AG20443 (cell line): Measurements from ENCODE around the gene PDLIM1.

Source experiments
- DNase-seq: peaks from one replicate; pipeline ENCODE4 v3.0.0; 2012; ENCODE audit warnings: low spot score, mixed read lengths

PDLIM1 gene

DNA sequence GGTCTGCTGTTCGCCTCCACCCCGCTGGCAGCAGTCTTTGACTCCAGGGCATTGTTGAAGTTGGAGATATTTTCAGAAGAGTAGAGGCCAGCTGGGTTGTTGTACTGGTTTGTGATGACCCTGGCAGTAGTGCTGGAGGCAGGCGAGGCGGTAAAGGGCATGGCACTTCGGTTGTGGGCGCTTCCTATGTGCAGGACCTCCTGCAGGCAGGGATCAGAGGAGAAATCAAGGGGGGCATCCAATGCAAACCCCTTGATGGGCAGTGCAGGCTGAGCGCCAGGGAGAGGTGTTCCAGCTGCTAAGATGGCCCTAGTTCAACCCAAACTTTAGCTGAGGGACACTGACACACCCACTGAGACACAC is 27.0 kb downstream of the PDLIM1 start:
- no peak for DNase-seq

DNA sequence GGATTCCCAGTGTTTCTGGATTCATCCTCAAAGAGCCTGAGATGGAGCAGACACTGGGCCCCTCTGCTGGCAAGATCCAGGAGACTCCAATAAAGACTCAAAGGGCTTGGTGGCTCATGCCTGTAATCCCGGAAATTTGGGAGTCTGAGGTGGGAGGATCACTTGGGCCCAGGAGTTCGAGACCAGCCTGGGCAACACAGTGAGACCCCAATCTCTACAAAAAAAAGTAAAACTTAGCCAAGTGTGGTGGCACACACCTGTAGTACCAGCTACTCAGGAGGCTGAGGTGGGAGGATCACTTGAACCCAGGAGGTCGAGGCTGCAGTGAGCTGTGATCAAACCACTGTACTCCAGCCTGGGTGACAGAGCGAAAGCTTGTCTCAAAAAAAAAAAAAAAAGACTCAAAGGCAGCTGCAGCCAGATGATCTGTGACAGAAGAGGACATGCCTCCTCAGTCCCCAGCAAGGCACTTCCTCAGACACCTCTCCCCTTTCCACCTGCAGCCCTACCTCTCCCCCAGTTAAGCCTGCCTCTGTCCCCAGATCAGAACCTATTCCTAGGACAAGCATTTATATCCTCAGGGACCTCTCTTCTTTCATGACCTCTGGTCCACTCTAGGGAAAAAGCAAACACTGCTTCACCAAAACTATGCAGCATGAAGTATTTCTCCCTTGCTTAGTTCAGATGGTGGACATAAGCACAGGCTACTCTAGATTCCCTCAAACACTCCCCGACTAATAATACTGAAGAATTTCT is 27.9 kb downstream of the PDLIM1 start:
- DNase-seq = no peak

DNA sequence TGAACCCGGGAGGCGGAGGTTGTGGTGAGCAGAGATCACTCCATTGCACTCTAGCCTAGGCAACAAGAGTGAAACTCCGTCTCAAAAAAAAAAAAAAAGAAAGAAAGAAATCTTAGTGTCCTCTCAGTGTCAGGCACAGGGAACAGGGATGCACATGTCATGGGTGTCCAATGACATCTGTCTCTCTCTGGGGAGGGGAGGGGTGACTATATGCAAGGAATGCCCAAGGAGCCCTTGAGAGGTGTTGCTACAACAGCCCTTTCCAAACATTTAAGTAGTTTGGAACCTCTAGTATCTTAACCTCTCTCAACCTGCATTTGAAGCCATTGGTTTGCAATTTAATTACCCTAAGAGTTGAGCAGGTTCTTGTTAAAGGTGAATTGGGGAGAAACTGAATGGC is 28.9 kb downstream of the PDLIM1 start:
- no peak for DNase-seq

DNA sequence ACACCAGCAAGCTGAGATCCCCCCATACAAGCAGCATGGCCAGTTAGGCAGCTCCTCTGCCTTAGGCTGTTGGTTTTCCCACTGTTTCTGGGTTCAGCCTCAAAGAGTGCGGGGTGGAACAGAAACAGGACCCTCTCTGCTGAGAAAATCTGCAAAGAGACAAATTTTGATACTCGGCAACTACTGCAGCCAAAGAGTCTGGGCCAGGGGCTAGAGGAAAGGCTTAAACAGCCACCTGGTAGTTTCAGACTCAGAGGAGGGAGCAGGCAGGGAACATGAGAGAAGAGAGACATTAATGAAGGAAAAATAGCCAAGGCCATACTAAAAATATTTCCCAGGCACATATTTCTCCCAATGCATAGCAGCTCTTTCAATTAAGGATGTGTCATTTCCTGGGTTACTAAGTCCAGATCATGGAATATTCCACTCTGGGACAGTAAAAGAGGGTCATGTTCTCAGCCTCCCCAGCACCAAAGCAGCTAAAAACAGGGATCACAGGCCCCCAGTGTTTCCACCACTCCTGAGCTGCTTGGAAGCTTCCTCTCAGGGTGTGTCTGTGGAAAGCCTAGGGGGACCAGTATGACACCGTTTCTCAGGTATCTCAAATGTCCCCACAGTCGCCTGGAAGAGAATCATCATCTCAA is 29.8 kb downstream of the PDLIM1 start:
- DNase-seq = no peak

DNA sequence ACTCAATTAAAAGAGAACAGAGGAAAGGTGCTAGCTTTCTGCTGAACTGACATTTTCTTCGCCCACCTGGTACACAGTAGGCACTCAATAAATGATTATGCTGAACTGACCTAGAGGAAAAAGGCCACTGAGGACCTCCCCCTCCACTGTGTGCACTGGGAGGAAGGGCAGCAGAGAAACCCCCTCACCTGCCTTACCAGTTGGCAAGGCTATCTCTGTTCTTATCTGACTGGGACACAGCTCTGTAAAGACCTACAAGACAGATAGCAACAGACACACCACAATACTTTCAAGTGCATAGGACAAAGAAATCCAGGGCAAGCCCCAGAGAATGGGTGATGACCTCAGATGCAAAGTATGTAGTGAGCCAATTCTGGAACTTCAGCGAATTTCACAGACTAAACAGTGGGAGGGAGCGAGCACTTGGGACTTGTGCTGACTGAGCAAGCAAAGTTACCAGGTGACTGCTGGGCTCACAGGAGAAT is 30.4 kb downstream of the PDLIM1 start:
- peak; percentile 88 for DNase-seq

DNA sequence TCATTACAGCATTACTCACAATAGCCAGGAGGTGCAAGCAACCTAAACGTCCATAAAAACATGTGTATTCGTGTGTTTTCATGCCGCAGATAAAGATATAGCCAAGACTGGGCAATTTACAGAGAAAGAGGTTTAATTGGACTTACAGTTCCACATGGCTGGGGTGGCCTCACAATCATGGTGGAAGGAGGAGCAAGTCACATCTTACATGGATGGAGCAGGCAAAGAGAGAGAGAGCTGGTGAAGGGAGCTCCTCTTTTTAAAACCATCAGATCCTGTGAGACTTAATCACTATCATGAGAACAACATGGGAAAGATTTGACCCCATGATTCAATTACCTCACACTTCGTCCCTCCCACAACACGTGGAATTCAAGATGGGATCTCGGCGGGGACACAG is 33.0 kb downstream of the PDLIM1 start:
- no peak for DNase-seq

DNA sequence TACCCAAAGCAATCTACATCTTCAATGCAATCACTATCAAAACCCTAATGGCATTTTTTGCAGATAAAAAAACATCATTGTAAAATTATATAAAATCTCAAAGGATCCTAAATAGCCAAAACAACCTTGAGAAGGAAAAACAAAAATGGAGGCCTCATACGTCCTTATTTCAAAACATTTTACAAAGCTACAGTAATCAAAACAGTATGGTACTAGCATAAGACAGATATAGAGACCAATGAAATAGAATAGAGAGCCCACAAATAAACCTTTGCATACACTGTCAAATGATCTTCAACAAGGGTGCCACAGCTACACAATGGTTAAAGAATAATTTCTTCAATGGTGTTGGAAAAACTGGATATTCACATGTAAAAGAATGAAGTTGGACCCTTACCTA is 34.5 kb downstream of the PDLIM1 start:
- DNase-seq = no peak

DNA sequence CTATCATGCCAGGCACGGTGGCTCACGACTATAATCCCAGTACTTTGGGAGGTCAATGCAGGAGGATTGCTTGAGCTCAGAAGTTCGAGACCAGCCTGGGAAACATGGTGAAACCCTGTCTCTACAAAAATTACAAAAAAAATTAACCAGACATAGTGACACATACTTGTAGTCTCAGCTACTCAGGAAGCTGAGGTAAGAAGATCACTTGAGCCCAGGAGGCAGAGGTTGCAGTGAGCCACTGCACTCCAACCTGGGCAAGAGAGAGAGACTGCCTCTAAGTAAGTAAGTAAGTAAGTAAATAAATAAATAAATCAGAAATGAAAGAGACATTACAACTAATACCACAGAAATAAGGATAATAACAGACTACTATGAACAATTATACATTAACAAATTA is 36.2 kb downstream of the PDLIM1 start:
- DNase-seq = no peak

DNA sequence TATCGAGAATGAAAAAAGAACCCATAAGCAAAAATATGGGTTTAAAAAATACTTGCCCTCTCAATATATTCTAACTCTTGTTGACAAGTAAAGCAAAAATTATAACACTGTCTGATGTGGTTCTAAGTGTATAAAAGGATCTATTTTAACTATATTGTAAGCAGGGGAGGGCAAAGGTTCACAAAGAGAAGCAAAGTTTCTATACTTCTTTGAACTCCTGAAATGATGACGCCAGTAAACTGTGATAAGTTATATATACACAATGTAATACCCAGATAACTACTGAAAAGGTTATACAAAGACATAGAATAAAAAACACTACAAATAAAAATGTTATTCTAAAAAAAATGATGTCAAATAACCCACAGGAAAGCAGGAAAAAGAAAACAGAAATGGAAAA is 37.1 kb downstream of the PDLIM1 start:
- DNase-seq = no peak

DNA sequence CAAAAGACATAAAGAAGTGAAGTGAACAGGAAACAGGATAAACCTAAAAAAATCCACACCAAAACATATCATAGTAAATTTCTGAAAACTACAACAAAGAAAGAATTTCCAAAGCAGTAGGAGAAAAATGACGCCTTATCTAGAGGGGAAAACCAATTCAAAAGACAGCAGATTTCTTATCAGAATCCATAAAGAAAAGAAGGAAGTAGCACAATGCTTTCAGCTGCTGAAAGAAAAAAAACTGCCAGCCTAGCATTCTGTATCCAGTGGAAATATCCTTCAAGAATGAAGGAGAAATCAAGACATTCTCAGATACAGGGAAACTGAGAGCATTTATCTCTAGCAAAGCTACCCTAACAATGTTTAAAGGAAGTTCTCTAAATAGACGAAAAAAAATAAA is 37.8 kb downstream of the PDLIM1 start:
- no peak for DNase-seq

DNA sequence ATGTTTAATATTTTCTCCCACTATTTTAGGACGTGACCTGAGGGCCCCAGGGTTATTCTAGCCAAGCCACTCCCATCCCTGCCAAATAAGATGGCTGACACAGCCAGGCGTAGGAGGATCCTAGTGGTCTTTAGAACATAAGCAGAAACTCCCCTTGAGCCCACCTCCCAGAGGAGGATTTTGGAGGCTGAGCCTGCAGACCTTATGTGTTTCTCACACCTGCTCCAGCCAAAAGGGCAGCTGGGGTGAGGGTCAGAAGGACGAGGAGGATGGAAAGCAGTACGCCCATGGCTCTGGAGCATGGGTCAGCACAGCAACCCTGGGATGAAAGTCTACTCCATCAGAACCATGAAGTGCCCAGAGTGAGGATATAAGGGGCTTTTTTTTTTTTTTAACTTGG is 39.9 kb downstream of the PDLIM1 start:
- no peak for DNase-seq

DNA sequence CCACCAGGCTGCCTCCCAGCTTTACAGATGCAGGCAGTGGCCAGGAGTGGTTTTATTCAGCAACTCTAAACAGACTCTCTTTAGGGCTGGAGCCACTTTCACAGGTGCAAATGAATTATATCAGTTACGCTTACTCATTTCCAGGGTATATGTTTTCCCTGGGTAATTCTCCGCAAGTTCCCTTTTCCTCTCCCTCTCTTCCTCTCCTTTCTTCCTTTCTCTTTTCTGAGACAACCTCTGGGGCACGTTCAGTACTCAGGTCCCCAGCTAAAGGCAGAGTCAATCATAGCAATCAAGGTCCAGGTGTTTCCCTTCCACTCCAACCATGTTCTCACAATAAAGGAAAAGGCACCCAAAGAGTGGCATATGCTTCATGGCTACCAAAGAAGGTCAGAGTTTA is 41.3 kb downstream of the PDLIM1 start:
- no peak for DNase-seq

DNA sequence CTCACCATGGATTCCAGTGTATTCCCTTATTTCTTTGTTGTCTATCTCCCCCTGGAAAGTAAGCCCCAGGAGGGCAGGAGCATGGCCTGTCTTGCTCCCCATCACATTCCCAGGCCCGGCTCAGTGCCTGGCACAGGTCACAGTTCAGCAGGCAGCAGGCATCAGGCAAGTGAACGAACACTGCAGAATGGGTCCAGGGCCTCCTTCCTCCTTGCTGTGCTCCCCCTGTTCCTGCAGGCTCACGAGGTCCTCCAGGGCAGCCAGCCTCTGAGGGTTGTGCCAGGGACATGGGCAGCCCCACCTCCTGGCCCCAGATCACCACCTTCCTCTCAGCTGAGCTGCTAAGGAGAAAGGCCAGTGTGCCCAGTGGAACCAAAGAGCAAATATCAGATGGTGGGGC is 41.8 kb downstream of the PDLIM1 start:
- DNase-seq = no peak

DNA sequence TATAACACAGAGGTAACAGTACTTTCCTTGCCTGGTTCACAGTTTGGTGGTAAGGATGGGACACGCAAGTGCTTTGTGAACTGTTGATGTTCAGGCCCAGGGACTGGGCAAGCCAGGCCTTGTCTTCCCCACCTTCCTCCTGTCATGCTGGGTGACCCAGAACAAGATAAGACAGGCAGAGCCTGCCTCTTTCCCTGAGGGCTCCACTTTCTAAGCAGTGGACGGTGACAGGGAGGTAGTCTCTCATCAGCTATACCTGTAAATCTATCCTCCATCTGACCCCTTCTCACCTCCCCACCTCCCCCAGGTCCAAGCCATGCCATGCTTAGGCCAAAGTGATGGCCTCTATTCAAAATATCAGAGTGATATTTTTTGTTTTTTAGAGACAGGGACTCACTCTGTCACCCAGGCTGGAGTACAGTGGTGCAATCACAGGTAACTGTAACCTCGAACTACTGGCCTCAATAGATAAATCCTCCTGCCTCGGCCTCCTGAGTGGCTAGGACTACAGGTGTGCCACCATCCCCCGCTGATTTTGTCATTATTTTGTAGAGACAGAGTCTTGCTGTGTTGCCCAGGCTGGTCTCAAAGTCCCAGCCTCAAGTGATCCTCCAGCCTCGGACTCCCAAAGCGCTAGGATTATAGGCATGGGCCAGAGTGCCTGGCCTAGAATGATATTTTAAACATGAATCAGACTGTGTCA is 42.8 kb downstream of the PDLIM1 start:
- no peak for DNase-seq

DNA sequence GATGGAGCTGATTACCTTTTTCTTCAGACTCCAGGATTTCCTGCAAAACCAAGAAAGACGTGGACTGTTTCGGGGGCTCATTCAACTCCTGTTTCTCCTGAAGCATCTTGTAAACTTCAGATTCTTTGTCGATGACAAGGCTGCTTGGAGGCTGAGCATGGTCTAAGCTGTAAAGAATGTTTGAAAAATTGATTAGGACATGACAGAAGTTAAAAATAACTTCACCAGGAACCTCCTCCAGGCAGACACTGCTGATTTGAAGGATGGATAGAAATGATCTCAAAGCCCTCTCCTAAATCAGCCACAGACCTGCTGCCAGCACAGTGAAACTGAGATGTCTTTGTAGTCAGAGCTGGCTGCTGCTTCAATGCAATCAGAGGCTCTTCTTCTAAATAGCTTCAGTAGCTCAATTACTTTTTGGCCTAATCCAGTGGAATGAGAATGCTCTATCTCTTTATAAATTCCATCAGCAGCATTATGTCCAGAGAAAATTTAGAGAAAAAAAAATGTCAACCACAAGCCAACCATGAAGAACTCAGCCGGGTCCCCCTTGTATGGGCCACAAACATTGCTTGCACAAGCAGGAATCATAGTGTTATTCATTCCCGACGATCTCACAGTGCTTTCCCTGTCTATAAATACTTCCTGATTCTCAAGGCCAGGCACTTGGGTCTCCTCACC is 43.5 kb downstream of the PDLIM1 start:
- peak; percentile 74 for DNase-seq

DNA sequence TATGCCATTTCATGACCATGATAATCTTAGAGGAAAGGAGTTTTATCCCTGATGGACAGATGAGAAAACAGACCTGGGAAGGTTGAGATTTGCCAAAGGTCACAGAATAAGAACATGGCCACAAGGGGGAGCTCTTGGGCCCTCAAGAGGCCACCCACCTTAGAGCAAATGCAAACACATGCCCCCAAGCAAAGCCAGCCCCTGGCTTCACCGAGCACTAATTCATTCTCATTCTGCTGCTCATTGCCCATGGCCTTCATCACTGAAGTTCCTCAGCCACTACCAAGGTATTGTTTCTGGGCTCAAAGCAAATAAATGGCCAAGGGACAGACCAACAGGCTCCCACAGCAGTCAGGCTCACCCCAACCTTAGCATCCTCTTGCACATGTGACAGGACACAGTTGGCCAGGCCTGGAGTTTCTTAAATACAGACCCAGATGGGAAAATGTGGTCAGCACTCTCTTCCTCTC is 44.2 kb downstream of the PDLIM1 start:
- peak; percentile 75 for DNase-seq

DNA sequence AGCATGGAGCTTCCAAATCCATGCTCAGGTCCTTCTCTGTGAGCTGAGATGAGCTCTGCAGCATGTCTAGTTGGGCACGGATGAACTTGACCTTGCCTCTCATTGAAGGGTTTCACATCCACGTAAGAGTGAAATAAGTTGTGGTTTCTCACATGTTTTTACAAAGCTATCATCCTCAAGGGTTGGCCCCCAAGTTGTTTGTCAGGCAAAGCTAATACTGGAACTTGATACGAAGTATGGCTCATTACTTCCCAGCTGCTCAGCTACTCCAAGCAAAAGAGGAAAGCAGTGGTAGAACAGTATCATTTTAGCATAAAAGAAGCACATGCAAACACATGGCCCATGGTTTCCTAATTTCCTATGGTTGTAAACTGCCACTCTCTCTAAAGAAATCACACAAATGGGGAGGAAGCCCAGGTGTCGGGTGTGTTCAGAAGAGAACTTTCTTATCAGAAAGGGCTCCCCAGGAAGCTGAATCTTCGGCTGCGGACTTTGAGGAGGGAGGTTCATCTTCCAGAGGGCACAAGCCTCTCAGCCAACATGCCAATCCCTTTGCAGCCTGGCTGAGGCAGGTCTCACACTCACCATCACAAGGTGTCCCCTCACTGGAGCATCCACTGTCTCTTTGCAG is 45.3 kb downstream of the PDLIM1 start:
- no peak for DNase-seq

DNA sequence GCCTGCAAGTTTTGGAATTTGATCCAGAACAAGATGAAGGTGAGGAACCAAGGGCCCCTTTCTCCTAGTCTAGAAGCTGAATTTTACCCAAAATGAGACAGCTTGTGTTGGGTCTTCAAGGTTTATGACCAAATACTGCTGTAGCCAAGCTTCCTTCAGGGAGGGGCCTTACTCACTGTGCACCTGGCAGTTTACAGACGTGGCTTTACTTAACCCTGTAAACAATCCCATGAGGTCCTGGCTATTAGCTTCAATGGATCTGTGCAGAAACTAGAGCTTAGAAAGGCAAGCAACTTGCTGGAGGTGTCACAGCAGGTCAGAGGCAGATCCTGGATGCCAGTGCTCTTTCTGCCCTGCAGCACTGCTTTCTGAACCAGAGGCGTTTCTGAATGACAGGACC is 46.7 kb downstream of the PDLIM1 start:
- DNase-seq = no peak

DNA sequence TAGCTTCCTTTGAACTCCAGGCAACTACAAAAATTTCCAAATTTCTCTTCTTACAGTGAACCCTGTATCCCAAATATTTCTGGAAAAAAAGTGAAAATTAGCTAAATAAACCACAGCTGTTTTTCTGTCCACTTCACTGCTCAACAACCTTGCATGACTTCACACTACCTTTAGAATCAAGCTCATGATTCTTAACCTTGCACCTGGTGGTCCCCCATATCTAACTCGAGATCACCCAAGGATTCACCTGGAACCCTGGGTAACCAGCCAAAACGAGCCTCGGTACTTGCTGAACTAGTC is 47.5 kb downstream of the PDLIM1 start:
- DNase-seq = no peak

DNA sequence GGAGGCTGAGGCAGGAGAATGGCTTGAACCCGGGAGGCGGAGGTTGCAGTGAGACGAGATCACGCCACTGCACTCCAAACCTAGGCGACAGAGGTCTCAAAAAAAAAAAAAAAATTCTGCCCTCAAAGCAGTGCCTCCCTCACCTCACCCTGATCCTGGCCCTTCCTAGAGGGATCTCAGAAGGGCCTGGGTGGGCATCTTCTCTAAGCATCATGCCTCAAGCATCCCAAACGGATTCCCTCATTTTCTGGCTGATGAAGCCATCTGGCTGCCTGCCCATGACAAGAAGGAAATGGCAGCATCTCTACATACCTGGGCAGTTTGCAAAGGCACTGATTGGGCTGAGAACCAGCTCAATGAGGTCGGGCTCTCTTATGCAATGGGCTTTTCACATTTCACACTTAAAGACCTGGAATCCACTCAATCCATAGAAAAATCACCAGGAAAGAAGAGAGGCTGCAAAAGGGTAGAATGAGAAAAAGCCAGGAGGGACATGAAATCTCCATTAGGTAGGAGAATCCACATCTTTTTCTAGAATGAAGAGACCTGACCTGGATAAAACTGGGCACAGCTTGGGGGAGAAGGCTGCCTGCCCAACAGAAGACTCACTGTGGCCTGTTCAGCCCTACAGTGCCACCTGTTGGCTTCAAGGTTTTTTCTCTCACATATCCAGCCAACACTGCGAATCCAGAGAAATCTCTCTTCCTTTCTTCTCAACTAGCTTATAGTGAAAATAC is 48.1 kb downstream of the PDLIM1 start:
- peak; percentile 75 for DNase-seq

DNA sequence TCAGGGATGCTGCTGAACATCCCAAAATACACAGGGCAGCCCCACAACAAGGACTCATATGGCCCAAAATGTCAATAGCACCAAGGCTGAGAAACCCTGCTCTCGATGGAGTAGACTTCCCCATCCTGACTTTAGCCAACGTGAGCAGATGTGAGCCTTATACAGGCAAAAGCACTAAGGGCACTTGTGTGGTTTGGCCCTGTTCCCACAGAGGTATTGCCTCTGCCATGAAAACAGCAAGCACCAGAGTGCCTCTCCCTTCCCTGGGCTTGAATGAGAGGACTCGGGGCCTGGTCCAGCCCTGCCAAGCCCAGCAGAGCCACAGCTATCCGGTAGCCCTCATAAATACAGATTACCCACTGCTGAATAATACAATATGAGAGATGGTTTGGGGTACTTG is 49.3 kb downstream of the PDLIM1 start:
- no peak for DNase-seq

DNA sequence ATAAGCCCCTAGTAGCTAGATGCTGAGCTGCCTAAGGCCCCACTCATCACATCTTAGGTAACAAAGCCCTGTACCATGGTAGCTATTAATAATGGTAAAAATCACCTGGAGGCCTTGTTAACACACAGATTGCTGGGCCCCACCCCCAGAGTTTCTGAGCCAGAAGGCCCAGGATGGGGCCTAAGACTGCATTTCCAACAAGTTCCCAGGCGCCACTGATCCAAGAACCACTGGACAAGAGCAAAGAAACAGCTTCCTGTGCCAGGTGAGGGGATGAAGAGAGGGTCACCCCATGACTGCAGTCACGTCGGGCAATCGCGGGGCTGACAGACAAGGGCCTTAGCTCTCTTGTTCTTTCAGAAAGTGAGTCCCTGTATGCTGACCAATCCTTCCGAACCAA is 50.0 kb downstream of the PDLIM1 start:
- no peak for DNase-seq
